Measurements from ENCODE around the gene RUNX1. TPM values are rescaled to one million over a fixed set of nuclear protein-coding genes. Genes with fewer than 3 reads are reported as not detected.

RUNX1 gene
- total and polyA plus RNA-seq, 10 of the 15 experiments (the other 5 are each of a cell fraction or from before 2014, with no cell fraction given): 0.90 to 15.2 (median 4.1) TPM

- RAD21 ChIA-PET (ENCODE audit: unreplicated experiment): no interaction called here
- CTCF ChIA-PET: no interaction called here
- no peaks in the 10 kb centered on the region for H3K9me3 ChIP-seq (replicated peaks; ENCODE audit: control insufficient read depth, insufficient read depth, low read length)
- in situ Hi-C loops (cut with MboI): loop anchor here (10.0 kb wide), 1 partner anchor 61 kb away; no protein-coding TSS in a partner anchor
- no TSS peak for BruUV-seq (replicated peaks)
- H3K36me3 ChIP-seq (ENCODE audit: control insufficient read depth in 2 of 2, insufficient read depth in 2 of 2, low read length in 1 of 2): no peaks in the 10 kb centered on the region
- H3K4me3 ChIP-seq: no peak overlapping the region
- intact Hi-C loops (cut with micrococcal nuclease; ENCODE audit: unreplicated experiment): no loop called here
- no peaks in the 10 kb centered on the region for H3K4me1 ChIP-seq (ENCODE audit: control insufficient read depth, insufficient read depth, low read length)
- WGBS (ENCODE audit: insufficient coverage, insufficient replicate concordance, low lambda C conversion rate, missing lambda C conversion rate): 60% methylated on average over 4 of the region's 4 CpGs
- TF ChIP-seq MYC (IDR thresholded peaks at IDR 0.05; ENCODE audit: insufficient read depth, insufficient read length, insufficient replicate concordance, low read length, severe bottlenecking) (no peak), POU2F2 (IDR thresholded peaks at IDR 0.05; ENCODE audit: borderline replicate concordance, low read depth, low read length) (no peak), CREB1 (IDR thresholded peaks at IDR 0.05; ENCODE audit: low read depth) (no peak), PKNOX1 (IDR thresholded peaks at IDR 0.05) (no peak), NFXL1 (IDR thresholded peaks at IDR 0.05; ENCODE audit: borderline replicate concordance) (no peak), RB1 (IDR thresholded peaks at IDR 0.05; ENCODE audit: borderline replicate concordance) (no peak), GATAD2B (conservative IDR thresholded peaks at IDR 0.05; ENCODE audit: low read depth) (no peak), TARDBP (IDR thresholded peaks at IDR 0.05; ENCODE audit: borderline replicate concordance) (no peak), RBBP5 (conservative IDR thresholded peaks at IDR 0.05) (no peak), BHLHE40 (IDR thresholded peaks at IDR 0.05; ENCODE audit: borderline replicate concordance in 1 of 2, low read depth in 2 of 2, low read length in 1 of 2) (no peak), FOS (IDR thresholded peaks at IDR 0.05; ENCODE audit: borderline replicate concordance, extremely low read depth, insufficient read length) (no peak), BCLAF1 (IDR thresholded peaks at IDR 0.05) (no peak), EED (IDR thresholded peaks at IDR 0.05; ENCODE audit: low read depth) (no peak), HCFC1 (IDR thresholded peaks at IDR 0.05; ENCODE audit: low read length) (no peak), NFYB (IDR thresholded peaks at IDR 0.05; ENCODE audit: insufficient read depth, low read depth, low read length) (no peak), RAD51 (IDR thresholded peaks at IDR 0.05) (no peak)
- TF ChIP-seq, protein P1, sequence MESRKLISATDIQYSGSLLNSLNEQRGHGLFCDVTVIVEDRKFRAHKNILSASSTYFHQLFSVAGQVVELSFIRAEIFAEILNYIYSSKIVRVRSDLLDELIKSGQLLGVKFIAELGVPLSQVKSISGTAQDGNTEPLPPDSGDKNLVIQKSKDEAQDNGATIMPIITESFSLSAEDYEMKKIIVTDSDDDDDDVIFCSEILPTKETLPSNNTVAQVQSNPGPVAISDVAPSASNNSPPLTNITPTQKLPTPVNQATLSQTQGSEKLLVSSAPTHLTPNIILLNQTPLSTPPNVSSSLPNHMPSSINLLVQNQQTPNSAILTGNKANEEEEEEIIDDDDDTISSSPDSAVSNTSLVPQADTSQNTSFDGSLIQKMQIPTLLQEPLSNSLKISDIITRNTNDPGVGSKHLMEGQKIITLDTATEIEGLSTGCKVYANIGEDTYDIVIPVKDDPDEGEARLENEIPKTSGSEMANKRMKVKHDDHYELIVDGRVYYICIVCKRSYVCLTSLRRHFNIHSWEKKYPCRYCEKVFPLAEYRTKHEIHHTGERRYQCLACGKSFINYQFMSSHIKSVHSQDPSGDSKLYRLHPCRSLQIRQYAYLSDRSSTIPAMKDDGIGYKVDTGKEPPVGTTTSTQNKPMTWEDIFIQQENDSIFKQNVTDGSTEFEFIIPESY (IDR thresholded peaks at IDR 0.05): no peak
- TF ChIP-seq, protein P2, sequence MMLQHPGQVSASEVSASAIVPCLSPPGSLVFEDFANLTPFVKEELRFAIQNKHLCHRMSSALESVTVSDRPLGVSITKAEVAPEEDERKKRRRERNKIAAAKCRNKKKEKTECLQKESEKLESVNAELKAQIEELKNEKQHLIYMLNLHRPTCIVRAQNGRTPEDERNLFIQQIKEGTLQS (IDR thresholded peaks at IDR 0.05; ENCODE audit: borderline replicate concordance, extremely low read depth, low read depth, low read length): no peak
- no peak overlapping the region for H3K4me2 ChIP-seq (ENCODE audit: control insufficient read depth, insufficient read depth)
- H3K27me3 ChIP-seq (replicated peaks in 1 of 2; ENCODE audit: control insufficient read depth in 2 of 2, insufficient read depth in 2 of 2, low read length in 1 of 2): peaks cover 0 to 2% of the 10 kb centered on the region in 2 experiments; a peak in 2 of 4 replicates
- H2AFZ ChIP-seq (ENCODE audit: control insufficient read depth, low read depth, low read length): no peak overlapping the region
- no peak for FAIRE-seq
- no peaks in the 10 kb centered on the region for H3K79me2 ChIP-seq (ENCODE audit: control insufficient read depth, insufficient read depth, low read length)
- ATAC-seq: no peak
- H3K27ac ChIP-seq (ENCODE audit: control insufficient read depth, insufficient read depth): no peak overlapping the region
- no peaks in the 10 kb centered on the region for H4K20me1 ChIP-seq (ENCODE audit: control insufficient read depth, insufficient read depth)
- SMC1A ChIA-PET (ENCODE audit: uncharacterized antibody, unreplicated experiment): no interaction called here
- H3K9ac ChIP-seq (ENCODE audit: control insufficient read depth, insufficient read depth, low read length): no peak overlapping the region
- DNase-seq (ENCODE audit: low read depth, low spot score): no peak
- POLR2A ChIA-PET: no interaction called here
Measured at GRCh38 chr21:34925597-34925996, 123.5 kb downstream of the RUNX1 start.

Data from GM12878 (cell line).